Measurements from ENCODE around the gene PITPNC1. TPM values are rescaled to one million over a fixed set of nuclear protein-coding genes. Genes with fewer than 3 reads are reported as not detected.
"Not testable (repeated sequence)": the region's sequence is repeated elsewhere in the genome, so short reads cannot be mapped to it uniquely, and the experiment has no call there.

PITPNC1 gene
- total RNA-seq, 4 donors from 2014 or later = 7.6 to 30.1 (median 15.1) TPM

- no peak for ATAC-seq
- H3K9me3 ChIP-seq = peaks cover 0 to 4% (median 0%) of the 10 kb centered on the region in 3 donors
- no peak overlapping the region for H3K27ac ChIP-seq
- no peaks in the 10 kb centered on the region for H3K27me3 ChIP-seq
- TF ChIP-seq, protein P1, sequence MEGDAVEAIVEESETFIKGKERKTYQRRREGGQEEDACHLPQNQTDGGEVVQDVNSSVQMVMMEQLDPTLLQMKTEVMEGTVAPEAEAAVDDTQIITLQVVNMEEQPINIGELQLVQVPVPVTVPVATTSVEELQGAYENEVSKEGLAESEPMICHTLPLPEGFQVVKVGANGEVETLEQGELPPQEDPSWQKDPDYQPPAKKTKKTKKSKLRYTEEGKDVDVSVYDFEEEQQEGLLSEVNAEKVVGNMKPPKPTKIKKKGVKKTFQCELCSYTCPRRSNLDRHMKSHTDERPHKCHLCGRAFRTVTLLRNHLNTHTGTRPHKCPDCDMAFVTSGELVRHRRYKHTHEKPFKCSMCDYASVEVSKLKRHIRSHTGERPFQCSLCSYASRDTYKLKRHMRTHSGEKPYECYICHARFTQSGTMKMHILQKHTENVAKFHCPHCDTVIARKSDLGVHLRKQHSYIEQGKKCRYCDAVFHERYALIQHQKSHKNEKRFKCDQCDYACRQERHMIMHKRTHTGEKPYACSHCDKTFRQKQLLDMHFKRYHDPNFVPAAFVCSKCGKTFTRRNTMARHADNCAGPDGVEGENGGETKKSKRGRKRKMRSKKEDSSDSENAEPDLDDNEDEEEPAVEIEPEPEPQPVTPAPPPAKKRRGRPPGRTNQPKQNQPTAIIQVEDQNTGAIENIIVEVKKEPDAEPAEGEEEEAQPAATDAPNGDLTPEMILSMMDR (IDR thresholded peaks at IDR 0.05) = no peak
- no peak for TF ChIP-seq POLR2AphosphoS5 (IDR thresholded peaks at IDR 0.05)
- no peak for TF ChIP-seq EP300 (IDR thresholded peaks at IDR 0.05)
- no peak for TF ChIP-seq POLR2A (IDR thresholded peaks at IDR 0.05)
- WGBS, 2 donors (ENCODE audit: low coverage in 1 of 2) = 68 to 90% methylated on average over 3 to 7 of the region's 11 CpGs
- no peak overlapping the region for H3K4me3 ChIP-seq
- peaks cover 0 to 9% (median 0%) of the 10 kb centered on the region in 3 donors for H3K4me1 ChIP-seq
- no peaks in the 10 kb centered on the region for H3K36me3 ChIP-seq
Observed at GRCh38 chr17:67624886-67625656, 248.0 kb downstream of the PITPNC1 start.

DNA sequence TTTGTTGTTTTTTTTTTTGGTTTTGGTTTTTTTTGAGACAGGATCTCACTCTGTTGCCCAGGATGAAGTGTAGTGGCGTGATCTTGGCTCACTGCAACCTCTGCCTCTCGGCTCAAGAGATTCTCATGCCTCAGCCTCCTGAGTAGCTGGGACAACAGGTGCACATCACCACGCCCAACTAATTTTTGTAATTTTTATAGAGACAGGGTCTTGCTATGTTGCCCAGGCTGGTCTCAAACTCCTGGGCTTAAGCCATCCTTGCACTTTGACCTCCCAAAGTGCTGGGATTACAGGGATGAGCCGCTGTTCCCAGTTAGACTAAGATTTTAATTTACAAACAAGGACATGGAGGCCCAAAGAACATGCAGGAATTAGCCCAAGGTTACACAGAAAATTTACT is 248.9 kb downstream of the PITPNC1 start:
- peaks cover 0 to 11% (median 0%) of the 10 kb centered on the region in 3 donors for H3K4me1 ChIP-seq
- TF ChIP-seq POLR2A (IDR thresholded peaks at IDR 0.05) (no peak), POLR2AphosphoS5 (IDR thresholded peaks at IDR 0.05) (no peak), EP300 (IDR thresholded peaks at IDR 0.05) (no peak)
- TF ChIP-seq, protein P1 (IDR thresholded peaks at IDR 0.05) = no peak
- WGBS, 2 donors (ENCODE audit: low coverage in 1 of 2) = 83 to 93% methylated on average over 1 to 3 of the region's 4 CpGs
- H3K27me3 ChIP-seq = no peaks in the 10 kb centered on the region
- no peaks in the 10 kb centered on the region for H3K36me3 ChIP-seq
- H3K4me3 ChIP-seq = no peak overlapping the region
- peaks cover 0 to 4% (median 0%) of the 10 kb centered on the region in 3 donors for H3K9me3 ChIP-seq
- ATAC-seq = no peak
- H3K27ac ChIP-seq = no peak overlapping the region

GRCh38 chr17:67628580-67629013 is 251.5 kb downstream of the PITPNC1 start:
- Histone ChIP-seq H3K4me1 (peaks cover 0 to 17% (median 0%) of the 10 kb centered on the region in 3 donors), H3K36me3 (peaks cover 0 to 18% of the 10 kb centered on the region in 2 donors), H3K27ac (no peak overlapping the region), H3K9me3 (peaks cover 0 to 4% (median 0%) of the 10 kb centered on the region in 3 donors), H3K27me3 (no peaks in the 10 kb centered on the region), H3K4me3 (no peak overlapping the region)
- WGBS, 2 donors (ENCODE audit: low coverage in 1 of 2) = 60 to 97% methylated on average over 2 to 5 of the region's 8 CpGs
- TF ChIP-seq, protein P1 (IDR thresholded peaks at IDR 0.05) = peak in 1 of 4 experiments; percentile 16
- TF ChIP-seq EP300 (IDR thresholded peaks at IDR 0.05) = no peak
- TF ChIP-seq POLR2AphosphoS5 (IDR thresholded peaks at IDR 0.05) = no peak
- TF ChIP-seq POLR2A (IDR thresholded peaks at IDR 0.05) = no peak
- ATAC-seq = no peak

DNA sequence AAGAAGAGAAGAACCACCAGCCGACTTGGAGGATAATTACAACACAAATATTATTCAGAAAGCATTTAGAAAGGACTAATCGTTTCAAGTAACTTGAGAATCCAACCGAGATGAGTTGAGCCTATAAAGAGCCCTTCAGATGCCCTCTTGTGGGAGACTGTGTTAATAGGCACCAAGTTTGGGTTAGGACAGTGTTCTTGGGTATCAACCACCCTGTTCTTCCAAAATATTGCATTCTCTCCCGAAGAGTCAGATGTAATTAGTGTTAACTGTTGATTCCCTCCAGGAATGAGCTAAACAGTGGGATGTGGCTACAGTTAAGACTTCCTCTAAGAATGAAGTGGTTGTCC is 252.9 kb downstream of the PITPNC1 start:
- TF ChIP-seq POLR2A (IDR thresholded peaks at IDR 0.05) = no peak
- TF ChIP-seq EP300 (IDR thresholded peaks at IDR 0.05) = no peak
- no peak for TF ChIP-seq POLR2AphosphoS5 (IDR thresholded peaks at IDR 0.05)
- TF ChIP-seq, protein P1 (IDR thresholded peaks at IDR 0.05) = peak in 3 of 4 experiments; percentile 38 to 46 (median 46)
- H3K4me1 ChIP-seq = peaks cover 0 to 26% (median 0%) of the 10 kb centered on the region in 3 donors
- H3K27me3 ChIP-seq = no peaks in the 10 kb centered on the region
- H3K4me3 ChIP-seq = no peak overlapping the region
- H3K9me3 ChIP-seq = peaks cover 0 to 4% (median 0%) of the 10 kb centered on the region in 3 donors
- H3K27ac ChIP-seq = peak overlapping the region in 3 of 4 donors; percentile 37 to 60 (median 55)
- H3K36me3 ChIP-seq = peaks cover 0 to 18% of the 10 kb centered on the region in 2 donors
- WGBS, 2 donors (ENCODE audit: low coverage in 1 of 2) = 5 to 15% methylated on average over 3 to 4 of the region's 4 CpGs
- ATAC-seq = peak; percentile 31

GRCh38 chr17:67630836-67631235 is 253.8 kb downstream of the PITPNC1 start:
- not testable (repeated sequence) for H3K4me3 ChIP-seq, H3K9me3 ChIP-seq, H3K27ac ChIP-seq, H3K27me3 ChIP-seq, ATAC-seq
- H3K4me1 ChIP-seq = peaks cover 0 to 30% (median 0%) of the 10 kb centered on the region in 3 donors
- WGBS, 2 donors (ENCODE audit: low coverage in 1 of 2) = 91 to 95% methylated on average over 4 to 5 of the region's 7 CpGs
- H3K36me3 ChIP-seq = peaks cover 0 to 18% of the 10 kb centered on the region in 2 donors

Data from gastroesophageal sphincter (tissue), 4 donors.